ENCODE data around the gene RANBP17.
A peak's percentile ranks its signal among the peaks of the same experiment; 100 is the strongest.

RANBP17 gene

GRCh38 chr5:171317230-171317629 is 455.4 kb downstream of the RANBP17 start:
- DNase-seq (ENCODE audit: low spot score), result no peak

- DNase-seq (ENCODE audit: low spot score), result no peak
Observed at GRCh38 chr5:171318026-171318425, 456.2 kb downstream of the RANBP17 start.

GRCh38 chr5:171321447-171321846 is 459.6 kb downstream of the RANBP17 start:
- DNase-seq (ENCODE audit: low spot score), result no peak

- DNase-seq (ENCODE audit: low spot score), result no peak
Observed at GRCh38 chr5:171322527-171322926, 460.7 kb downstream of the RANBP17 start.

DNA sequence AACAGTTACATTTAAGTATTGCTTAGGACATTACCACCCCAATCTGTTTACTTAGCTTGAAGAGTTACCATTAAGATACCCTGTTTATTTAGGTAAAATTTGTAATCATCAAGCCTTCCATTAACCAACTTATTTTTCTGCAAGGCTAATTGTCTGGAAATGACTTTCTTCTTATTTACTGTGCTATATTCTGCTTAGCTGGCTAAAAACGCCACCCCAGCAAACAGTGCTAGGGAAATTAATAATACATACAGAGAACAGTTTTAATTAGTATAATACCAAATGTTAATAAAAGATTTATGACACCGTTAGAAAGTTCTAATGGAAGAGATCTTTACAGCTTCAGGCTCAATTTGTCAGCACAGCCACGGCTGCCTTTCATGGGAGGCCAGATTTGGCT is 461.2 kb downstream of the RANBP17 start:
- no peak for DNase-seq (ENCODE audit: low spot score)

DNA sequence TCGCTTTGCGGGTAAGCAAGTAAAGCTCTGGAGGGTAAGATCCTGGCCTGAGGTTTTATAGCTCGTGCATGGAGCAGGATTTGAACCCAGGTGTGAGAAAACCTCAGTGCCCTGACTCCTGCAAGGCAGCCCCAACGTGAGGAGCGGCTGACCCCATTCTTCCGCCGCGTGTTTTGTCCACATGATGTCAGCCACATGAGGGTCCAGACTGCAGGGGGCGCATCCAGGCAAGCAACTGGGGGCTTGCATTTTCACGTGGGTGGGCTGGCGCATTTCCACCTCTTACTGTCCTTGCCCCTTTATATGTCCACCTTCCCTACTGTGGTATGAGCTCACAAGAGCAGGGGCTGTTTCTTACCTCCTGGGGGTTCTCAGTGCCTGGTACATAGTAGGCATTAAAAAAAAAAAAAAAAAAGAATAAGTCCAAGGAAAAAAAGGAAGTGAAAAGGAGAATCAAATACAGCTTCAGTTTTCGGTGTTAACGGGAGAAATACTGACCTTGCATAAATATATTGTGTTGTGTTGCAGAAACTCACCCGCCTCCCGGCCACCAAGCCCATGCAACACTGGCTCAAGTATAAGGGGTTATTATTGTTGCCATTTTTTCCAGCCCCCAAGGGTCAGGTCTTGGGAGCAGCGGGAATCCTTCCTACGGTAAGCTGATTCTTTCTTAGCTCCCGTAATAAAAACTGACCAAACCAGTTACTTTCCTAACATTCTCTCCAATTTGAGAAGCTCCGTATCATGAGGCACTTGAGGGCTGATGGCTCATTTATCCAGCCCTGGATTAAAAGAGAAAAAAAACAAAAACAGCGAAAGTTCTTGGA is 462.2 kb downstream of the RANBP17 start:
- DNase-seq (ENCODE audit: low spot score), result peak; percentile 17

DNA sequence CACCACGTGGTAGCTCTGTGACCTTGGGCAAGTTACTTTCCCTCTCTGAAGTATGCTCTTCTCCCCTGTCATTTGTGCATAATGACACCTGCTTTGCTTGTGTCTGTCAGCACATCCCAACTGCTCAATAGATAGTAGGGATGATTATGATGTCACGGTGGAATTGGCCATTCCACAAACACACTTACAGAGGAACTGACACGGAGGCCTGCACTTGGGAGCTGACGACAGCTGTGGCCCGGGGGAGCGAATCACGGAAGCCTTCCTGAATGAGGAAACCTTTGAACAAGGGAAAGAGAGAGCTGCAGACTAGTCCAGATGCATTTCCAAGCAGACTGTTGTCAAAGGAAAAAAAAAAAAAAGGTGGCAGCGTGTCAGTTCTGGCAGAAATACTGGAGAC is 468.2 kb downstream of the RANBP17 start:
- DNase-seq (ENCODE audit: low spot score), result no peak

GRCh38 chr5:171335616-171336015 is 473.8 kb downstream of the RANBP17 start:
- no peak for DNase-seq (ENCODE audit: low spot score)

DNA sequence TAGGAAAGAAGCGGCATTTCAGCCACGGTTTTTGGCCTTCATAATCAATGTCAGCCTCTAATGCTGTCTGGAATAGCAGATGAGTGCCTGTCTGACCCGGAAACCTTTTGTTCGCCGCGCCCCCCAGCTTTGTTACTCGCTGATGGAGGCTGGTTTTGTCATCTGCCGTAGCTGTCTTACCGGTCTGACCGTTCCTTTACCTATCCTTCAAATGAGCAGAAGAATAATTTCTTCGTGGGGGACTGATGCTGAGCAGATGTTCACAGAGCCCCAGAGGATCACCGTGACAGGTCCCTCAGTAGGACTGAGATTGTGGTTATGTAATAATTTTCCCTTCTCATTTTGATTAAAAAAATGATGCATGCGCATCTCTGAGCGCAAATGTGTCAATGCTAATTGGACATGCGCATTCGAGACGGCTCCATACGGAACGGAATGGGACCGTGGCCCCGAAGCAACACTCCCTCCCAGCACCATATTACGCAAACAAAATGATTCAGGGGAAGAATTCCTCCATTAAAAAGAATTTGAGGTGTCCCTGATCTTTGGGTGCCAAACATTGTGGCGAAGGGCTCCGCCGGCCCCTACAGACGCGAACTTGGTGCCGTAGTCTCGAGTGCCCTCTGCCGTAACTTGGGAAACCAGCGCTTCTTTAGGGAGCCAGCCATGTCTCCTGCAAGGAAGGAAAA is 474.8 kb downstream of the RANBP17 start:
- peak; percentile 53 for DNase-seq (ENCODE audit: low spot score)

DNA sequence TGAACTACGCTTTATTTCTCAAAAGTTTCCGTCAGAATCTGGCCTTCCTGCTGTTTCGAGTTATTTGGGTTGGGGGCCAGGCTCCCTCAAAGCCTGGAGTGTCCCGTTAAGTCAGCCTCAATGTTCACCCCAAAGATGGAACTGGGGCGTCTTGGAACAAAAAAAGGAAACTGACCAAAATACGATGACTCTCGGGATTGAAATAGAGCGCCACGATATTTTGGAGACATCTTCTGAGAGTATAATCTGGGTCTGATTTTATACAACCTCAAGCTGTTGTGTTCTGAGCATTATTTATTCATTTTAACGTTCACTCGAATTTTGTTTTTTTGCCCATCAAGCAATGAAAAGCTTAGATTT is 475.4 kb downstream of the RANBP17 start:
- no peak for DNase-seq (ENCODE audit: low spot score)

DNA sequence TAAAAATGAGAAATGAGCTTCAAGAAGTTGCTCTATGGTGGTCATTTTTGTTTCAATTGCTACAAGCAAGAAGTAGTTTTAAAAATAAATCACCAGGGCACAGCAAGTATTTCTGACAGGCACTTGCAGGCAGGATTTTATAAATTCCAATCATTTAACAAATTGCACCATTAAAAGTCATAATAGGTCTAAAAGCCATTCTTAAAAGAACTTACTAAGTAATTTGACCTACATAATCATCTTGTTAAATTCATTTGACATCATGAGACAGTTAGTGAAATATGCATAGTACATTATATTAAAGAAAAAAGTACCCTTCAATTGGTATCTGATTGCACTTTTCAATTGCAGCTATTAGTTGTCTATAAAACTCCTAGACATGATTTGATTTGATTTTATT is 478.2 kb downstream of the RANBP17 start:
- no peak for DNase-seq (ENCODE audit: low spot score)

- no peak for DNase-seq (ENCODE audit: low spot score)
Observed at GRCh38 chr5:171340491-171340890, 478.7 kb downstream of the RANBP17 start.

GRCh38 chr5:171342362-171343111 is 480.7 kb downstream of the RANBP17 start:
- DNase-seq (ENCODE audit: low spot score), result peak; percentile 69

DNA sequence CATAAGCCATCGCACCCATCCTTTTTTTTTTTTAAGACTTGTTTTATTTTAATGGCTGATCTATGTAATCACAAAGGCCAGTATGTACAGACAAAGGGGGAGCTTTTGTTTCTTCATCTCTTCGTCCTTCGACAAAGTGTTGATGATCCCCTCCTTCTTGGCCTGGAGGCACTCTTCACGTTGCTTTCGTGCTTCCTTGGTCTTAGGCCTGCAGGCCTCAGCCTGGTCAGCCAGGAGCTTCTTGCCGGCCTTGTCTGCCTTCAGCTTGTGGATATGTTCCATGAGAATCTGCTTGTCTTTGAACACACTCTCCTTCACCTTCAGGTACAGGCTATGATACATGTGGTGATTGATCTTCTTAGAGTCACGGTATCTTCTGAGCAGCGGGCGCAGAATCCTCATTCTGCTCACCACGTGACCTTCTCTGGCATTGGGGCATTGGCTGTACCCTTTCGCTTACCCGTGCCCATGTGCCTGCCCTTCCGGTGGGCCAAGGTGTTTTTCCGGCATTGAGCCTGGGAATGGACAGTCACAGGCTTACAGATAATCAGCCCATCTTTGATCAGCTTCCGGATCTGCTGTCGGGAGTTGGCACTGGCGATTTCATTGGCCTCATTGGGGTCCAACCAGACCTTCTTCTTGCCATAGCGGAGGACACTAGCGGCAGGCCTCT is 483.3 kb downstream of the RANBP17 start:
- no peak for DNase-seq (ENCODE audit: low spot score)

Measured in pons (tissue), 1 donor.